HG03060 (cell line): ENCODE data around the gene KDM4B.

ENCODE experiments used
- ATAC-seq: cut with Tn5 transposase; IDR thresholded peaks from one replicate; pipeline ENCODE4 v1.9.1; 2021; ENCODE audit warnings: low read depth, moderate number of reproducible peaks; ENCODE audit not compliant: unreplicated experiment

KDM4B gene

DNA sequence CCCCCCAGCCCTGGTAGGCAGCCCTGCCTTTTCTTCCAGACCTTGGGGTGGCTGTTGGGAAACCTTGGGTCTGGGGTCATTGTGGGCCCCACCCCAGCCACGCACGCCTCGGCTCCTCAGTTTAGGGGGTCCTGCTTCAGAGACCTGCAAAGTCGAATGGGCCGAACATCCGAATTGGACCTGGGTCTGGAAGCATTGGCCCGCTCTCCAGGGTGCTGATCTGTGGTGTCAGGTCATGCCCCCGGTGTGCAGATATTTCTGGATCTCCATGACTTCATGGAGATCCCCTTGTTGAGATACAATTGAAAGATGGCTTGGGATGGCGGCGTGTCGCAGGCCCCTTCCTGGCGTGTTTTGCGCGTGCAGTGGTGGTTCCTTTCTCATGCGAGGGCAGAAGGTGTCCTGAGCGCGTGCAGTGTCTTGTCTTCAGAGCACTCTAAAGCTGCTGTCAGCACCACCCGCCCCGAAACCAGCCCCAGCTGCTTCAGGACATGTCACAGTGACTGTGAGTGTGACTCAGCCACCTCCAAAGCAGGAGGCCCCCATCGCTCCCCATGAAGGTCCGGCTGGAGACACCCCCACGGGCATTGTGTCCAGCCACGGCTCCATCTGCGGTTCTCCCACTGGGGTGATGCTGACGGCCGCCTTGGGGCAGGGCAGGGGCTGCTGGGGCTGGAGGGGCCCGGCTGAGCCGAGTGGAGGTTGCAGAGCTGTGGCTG, 112.7 kb downstream of the KDM4B start:
- ATAC-seq, result no peak

- ATAC-seq, result no peak
Measured at GRCh38 chr19:5083547-5083965, 114.6 kb downstream of the KDM4B start.

DNA sequence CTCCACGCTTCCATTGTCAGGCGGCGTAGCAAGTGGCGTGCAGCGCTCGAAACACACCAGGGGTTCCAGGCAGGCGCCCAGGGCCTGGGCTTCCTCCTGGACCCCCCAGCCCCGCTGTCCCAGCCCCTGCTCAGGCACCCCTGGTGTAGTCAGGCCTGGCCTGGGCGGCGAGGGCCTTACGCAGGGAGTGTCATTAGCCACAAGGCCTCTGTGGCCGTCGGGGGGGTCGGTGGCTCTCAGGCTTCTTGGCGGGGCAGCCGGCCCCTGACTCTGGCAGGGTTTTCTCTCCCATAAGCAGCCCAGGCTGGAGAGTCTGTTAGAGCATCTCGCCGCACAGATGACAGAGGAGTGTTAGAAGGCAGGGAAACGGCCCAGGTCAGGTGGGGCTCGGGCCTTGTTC, 116.7 kb downstream of the KDM4B start:
- no peak for ATAC-seq

DNA sequence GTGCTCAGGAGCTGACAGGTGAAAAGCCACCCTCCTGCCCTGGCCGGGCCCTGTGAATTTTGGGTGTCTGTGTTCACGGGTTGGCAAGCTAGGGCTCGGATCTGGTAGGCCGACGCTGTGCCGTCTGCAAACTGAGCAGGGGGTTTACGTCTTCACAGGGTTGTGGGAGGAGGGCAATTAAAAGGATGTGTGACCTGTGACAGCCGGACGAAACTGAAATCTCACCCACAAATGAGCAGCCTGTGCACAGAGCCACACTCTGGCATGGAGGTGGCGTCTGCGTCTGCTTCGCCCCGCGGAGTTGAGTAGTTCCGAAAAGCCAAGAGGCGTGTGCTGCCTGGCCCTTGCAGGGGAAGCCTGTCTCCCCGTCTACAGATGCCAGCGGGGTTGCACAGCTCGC, 117.3 kb downstream of the KDM4B start:
- no peak for ATAC-seq

DNA sequence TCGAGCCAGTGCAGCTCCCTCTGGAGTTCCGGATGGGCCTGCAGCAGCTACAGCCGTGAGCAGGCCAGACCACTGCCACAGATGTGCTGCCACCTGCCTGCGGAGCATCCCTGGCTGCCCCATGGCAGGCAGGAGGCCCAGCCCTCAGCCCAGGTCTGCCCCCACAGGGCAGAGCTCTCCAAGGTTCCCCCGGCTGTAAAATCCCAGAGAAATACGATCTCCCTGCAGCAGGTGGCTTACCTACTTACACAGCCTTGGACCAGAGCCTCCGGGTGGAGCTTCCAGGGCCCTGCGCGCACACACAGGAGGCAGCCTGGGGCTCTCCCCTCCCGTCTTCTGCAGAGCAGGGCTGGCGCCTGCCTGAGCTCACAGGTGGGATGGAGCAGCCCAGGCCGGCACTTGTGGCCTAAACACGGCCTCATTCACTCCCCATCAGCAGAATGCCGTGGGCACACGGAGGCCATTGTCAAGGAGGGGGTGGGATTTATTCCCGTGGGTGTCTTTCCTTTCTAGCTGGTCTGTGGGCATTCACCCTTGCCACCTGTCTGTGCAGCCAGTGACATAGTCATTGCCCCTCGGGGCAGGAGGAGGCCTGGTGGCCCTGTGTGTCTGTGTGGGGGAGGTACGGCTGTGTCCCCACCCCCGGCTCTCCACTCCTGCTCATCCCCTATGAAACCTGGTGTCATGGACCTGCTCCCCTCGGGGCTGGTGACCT, 118.0 kb downstream of the KDM4B start:
- ATAC-seq, result no peak

- no peak for ATAC-seq
Measured at GRCh38 chr19:5089283-5089682, 120.4 kb downstream of the KDM4B start.

DNA sequence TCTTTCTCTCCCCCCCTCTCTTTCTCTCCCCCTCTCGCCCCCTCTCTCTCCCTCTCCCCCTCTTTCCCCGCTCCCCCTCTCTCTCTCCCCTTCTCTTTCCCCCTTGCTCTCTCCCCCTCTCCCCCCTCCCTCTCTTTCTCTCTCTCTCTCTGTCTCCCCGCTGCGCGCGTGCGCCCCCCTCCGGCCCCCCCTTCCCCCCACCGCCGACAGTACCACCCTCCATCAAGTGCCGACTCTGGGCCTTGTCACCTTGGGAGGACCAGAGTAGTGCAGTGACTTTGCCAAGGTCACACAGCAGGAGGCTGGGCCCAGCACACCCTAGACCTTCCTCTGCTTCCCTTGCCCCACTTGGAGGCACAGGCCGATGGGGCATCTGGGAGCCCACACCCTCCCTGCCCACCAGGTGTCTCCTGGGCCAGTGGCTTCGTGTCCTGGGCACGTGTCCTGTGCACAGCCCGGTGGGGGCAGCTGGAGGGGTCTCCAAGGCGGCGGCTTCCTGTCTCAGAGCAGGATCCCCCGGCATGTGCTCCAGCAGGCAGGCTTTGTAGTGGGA, 121.6 kb downstream of the KDM4B start:
- no peak for ATAC-seq

GRCh38 chr19:5091018-5091683, 122.2 kb downstream of the KDM4B start:
- no peak for ATAC-seq

GRCh38 chr19:5091684-5092480, 123.0 kb downstream of the KDM4B start:
- no peak for ATAC-seq

DNA sequence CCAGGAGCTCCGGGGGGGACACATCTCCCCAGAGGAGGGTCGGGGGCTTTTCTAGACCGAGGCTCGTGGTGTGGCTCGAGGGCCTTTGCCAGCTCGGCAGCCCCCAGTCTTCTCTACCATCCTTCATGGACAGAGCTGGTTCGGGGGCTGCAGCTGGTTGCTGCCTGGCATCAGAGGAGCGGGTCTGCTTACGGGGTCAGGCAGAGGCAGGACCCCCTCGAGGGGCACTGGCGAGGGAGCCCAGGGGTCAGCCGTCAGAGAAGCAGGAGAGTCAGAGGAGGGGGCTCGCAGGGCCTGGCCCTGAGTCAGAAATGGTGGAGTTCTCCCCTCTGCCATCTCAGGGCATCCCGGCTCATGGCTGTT, 123.5 kb downstream of the KDM4B start:
- no peak for ATAC-seq

DNA sequence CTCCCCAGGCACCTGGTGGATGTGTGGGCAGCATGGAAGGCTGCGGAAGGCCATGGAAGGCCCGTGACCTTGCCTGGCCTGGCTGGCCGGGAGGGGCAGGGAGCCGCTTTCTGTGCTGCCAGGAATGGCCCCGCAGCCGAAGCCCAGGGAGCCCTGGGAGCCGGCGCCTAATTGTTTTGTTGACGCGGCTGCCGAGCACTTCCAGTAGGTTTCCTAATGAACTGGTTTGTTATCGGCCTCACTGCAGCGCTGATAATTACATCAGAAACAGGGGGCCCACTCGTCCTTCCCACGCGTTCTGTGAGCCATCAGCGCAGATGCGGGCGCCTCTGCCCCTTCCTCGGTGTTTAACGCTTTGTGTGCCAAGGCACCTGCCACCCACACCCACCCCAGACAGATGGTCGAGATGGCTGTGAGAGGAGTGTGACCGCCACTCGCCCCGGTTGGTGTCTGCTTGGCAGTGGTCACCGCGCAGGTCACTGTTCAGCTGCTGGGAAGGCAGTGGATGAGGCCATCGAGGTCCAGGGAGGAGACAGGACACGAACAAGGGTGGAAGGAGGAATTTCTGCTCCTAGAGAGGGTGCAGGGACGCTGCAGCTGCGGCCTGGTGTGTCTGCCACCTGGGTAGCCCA, 124.5 kb downstream of the KDM4B start:
- ATAC-seq, result no peak

DNA sequence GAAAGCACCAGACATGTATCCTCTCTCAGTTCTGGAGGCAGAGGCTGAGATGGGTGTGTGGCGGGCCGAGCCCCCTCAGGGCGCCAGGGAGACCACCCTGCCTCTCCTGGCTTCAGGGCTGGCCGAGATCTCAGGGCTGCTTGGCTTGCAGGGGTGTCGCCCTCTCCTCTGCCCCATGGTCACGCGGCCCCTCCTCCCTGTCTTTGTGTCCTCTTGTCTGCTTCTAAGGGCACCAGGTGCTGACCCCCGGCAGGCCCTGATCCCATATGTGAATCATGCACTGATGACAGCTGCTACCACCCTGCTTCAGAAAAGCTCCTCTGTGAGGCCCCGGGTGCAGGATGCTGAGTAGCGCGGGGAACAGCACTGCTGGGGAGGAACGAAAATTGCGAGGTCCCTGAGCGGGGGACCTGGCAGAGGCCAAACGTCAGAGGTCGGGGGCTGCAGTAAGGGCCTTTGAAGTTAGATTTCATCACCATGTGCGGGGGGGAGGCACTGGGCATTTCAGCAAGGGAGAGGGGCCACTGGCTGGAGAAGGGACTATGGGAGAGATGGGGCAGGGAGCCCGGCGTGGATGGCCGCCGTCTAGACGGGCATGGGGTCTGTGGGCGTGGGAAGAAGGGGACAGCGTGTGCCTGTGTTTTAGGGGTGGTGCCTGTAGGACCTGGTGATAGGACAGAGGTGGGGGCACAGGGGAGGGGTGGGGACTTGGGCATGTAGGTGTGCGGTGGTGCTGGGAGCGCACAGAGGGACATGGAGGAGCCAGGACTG, 125.2 kb downstream of the KDM4B start:
- ATAC-seq, result no peak

DNA sequence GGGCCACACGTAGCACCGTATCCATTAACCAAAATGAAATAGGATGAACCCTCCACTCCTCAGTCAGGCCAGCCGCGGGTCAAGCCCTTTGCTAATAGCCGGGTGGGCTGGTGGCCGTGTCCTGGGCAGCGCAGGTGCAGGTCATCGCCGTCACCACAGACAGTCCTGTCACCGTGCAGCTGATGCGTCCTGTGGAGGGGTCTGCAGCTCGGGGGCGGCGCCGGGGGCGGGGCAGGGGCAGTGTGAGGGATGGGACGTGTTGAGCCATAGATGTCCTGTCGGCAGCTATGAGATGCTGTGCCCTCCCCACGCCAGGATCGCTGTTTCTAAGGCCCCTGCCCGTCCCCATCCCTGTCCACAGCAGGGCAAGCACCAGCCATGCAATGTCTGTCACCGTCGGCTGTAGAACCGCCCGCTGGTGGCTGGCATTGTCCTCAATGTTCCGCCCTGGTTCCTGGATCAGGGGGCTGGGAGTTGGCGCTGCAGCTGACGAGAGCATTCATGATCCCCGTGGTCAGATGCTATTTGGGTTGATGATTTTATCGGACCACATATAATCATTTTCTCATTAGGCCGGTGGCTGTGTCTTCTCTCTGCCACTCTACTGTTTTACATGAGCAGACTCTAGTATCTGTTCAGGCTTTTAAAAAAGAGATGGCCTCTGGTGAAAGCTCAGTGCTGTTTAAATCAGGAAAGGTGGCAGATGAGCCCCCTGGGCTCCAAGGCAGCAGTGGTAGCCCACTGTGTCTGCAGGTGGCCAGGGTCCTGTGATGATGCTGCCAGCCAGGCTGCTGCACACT, 126.1 kb downstream of the KDM4B start:
- ATAC-seq, result no peak

DNA sequence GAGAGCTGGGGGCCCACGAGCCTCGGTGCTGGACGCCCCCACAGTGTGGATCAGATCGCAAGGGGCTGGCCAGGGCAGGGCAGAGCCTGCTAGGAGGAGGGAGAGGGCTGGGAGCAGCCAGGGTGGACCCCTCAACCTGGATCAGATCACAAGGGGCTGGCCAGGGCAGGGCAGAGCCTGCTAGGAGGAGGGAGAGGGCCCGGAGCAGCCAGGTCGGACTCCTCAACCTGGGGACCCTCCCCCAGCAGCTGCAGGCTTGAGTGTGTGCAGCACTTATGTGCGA, 126.6 kb downstream of the KDM4B start:
- ATAC-seq, result no peak

DNA sequence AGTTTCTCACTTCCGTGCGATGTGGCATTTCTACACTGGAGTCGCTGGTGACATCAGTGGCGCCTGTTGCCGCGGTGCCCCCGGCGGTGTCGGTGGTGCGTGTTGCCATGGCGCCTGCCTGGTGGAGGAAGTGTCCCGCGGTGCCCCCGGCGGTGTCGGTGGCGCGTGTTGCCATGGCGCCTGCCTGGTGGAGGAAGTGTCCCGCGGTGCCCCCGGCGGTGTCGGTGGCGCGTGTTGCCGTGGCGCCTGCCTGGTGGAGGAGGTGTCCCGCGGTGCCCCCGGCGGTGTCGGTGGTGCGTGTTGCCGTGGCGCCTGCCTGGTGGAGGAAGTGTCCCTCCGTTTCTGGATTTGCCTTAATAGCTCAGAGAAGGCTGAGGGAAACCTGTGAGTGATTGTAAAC, 127.6 kb downstream of the KDM4B start:
- ATAC-seq, result no peak

DNA sequence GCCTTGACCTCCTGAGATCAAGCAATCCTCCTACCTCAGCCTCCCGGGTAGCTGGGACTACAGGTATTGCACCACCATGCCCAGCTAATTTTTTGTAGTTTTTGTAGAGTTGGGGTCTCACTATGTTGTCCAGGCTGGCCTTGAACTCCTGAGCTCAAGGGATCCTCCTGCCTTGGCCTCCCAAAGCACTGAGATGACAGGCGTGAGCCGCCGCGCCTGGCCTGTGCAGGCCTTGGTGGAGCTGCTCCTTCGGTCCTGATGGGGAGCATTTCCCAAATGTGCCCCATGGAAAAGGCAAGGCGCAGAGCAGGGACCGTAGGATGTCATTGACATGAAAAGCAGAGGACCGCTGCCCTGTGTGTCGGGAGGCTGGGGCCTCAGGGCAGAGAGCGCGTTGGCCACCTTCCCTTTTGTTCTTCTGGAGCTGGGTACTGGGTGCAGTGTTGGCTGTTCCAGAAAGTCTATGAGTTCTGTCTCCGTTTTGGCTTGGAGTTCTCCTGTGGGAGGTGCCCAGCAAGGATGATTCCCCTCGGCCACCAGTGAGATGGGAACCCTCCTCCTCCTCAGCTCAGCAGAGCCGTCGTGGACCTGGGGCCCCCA, 128.5 kb downstream of the KDM4B start:
- ATAC-seq, result no peak

DNA sequence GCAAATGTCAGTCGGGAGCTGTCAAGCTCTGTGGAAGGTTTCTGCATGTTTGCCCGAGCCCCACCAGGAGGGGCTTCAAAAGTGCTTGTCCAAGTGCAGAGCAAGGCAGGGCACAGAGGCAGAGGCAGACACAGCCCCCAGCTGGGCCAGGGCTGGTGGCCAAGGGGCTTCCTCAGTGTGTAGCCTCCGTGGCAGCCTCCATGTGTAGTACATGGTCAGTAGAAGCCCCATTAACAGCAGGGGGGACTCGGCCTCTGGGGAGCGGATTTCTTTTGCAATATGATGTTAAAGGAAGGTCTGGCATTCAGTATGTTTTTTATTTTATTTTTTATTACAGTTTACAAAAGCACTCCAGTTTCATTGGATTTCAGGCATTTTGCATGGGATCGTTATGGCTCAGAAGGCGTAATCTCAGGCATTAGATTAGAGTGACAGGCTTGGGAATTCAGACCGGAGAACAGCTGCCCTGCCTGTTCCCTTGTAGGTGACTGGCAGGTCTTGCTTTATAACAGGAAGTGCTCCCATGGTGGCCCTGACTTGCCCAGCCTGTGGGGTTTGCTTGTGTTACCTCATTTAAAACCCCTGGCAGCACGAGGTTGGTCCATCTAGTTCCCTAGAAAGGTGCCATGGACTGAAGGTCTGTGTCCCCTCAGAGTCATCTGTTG, 129.2 kb downstream of the KDM4B start:
- ATAC-seq, result no peak

DNA sequence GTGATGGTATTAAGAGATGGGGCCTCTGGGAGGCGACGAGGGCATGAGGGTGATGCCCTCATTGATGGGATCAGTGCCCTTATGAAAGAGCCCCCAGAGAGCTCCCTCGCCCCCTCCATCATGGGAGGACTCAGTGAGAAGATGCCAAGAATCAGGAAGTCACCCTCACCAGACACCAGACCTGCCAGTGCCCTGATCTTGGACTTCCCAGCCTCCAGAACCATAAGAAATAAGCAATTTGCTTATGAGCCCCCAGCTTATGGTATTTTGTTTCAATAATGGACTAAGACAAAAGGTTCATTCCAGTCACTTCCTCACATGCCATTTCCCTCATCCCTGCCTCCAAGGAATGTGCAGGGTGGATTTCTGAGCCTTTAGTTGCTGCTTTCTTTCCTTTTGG, 129.7 kb downstream of the KDM4B start:
- ATAC-seq, result no peak
